ENCODE measurements around the gene GJC2. TPM values are rescaled to one million over a fixed set of nuclear protein-coding genes. Genes with fewer than 3 reads are reported as not detected.

GJC2 gene
- total and polyA plus RNA-seq, 4 experiments from 2014 or later: 0.61 to 0.80 TPM; not detected in 2

GRCh38 chr1:228190778-228191177 is 41.0 kb downstream of the GJC2 start:
- ChIA-PET CTCF (ENCODE audit: partially characterized antibody) (no interaction called here), POLR2A (ENCODE audit: partially characterized antibody) (no interaction called here)
- Histone ChIP-seq H3K36me3 (ENCODE audit: insufficient read depth, low read length) (no peaks in the 10 kb centered on the region), H3K4me1 (ENCODE audit: insufficient read depth, low read length) (peaks cover 18% of the 10 kb centered on the region), H3K27ac (ENCODE audit: low read depth, low read length) (no peak overlapping the region), H3K4me3 (ENCODE audit: low read length in 2 of 2) (no peak overlapping the region), H3K9me3 (ENCODE audit: control insufficient read depth in 1 of 2, low read length in 2 of 2) (no peaks in the 10 kb centered on the region), H3K27me3 (ENCODE audit: insufficient read depth, low read length) (no peaks in the 10 kb centered on the region)
- peak overlapping the region in 3 of 7 donors; percentile 25 to 37 (median 26) for H3K27ac Mint-ChIP-seq
- peaks cover under 1 to 5% of the 10 kb centered on the region in 2 donors for H3K36me3 Mint-ChIP-seq
- intact Hi-C loops (cut with micrococcal nuclease): no loop called here
- DNase-seq: no peak
- no peaks in the 10 kb centered on the region for H3K27me3 Mint-ChIP-seq
- H3K4me3 Mint-ChIP-seq: no peak overlapping the region
- peaks cover 0 to 2% (median 0%) of the 10 kb centered on the region in 8 donors for H3K9me3 Mint-ChIP-seq
- H3K4me1 Mint-ChIP-seq: peaks cover 16 to 39% (median 23%) of the 10 kb centered on the region in 4 donors

GRCh38 chr1:228194436-228194835 is 44.7 kb downstream of the GJC2 start:
- Mint-ChIP-seq H3K27me3 (no peaks in the 10 kb centered on the region), H3K4me1 (peaks cover 0 to 10% (median 5%) of the 10 kb centered on the region in 4 donors), H3K9me3 (peaks cover 0 to 14% (median 10%) of the 10 kb centered on the region in 8 donors), H3K27ac (no peak overlapping the region), H3K4me3 (no peak overlapping the region), H3K36me3 (peaks cover 12 to 21% of the 10 kb centered on the region in 2 donors)
- Histone ChIP-seq H3K27me3 (ENCODE audit: insufficient read depth, low read length) (no peaks in the 10 kb centered on the region), H3K4me1 (ENCODE audit: insufficient read depth, low read length) (peaks cover 4% of the 10 kb centered on the region), H3K9me3 (ENCODE audit: control insufficient read depth in 1 of 2, low read length in 2 of 2) (peaks cover 0 to 9% of the 10 kb centered on the region in 2 donors), H3K4me3 (ENCODE audit: low read length in 2 of 2) (no peak overlapping the region), H3K27ac (ENCODE audit: low read depth, low read length) (no peak overlapping the region), H3K36me3 (ENCODE audit: insufficient read depth, low read length) (no peaks in the 10 kb centered on the region)
- no peak for DNase-seq
- POLR2A ChIA-PET (ENCODE audit: partially characterized antibody): no interaction called here
- intact Hi-C loops (cut with micrococcal nuclease): no loop called here
- CTCF ChIA-PET (ENCODE audit: partially characterized antibody): no interaction called here

GRCh38 chr1:228194921-228195812 is 45.4 kb downstream of the GJC2 start:
- H3K4me1 ChIP-seq (ENCODE audit: insufficient read depth, low read length): no peaks in the 10 kb centered on the region
- Mint-ChIP-seq H3K9me3 (peaks cover 0 to 19% (median 13%) of the 10 kb centered on the region in 8 donors), H3K4me1 (peaks cover 0 to 5% (median 2%) of the 10 kb centered on the region in 4 donors), H3K27me3 (no peaks in the 10 kb centered on the region), H3K36me3 (peaks cover 14 to 27% of the 10 kb centered on the region in 2 donors), H3K4me3 (no peak overlapping the region), H3K27ac (no peak overlapping the region)
- ChIA-PET POLR2A (ENCODE audit: partially characterized antibody) (no interaction called here), CTCF (ENCODE audit: partially characterized antibody) (no interaction called here)
- no peaks in the 10 kb centered on the region for H3K27me3 ChIP-seq (ENCODE audit: insufficient read depth, low read length)
- no peak for DNase-seq
- H3K4me3 ChIP-seq (ENCODE audit: low read length in 2 of 2): no peak overlapping the region
- intact Hi-C loops (cut with micrococcal nuclease): no loop called here
- no peaks in the 10 kb centered on the region for H3K36me3 ChIP-seq (ENCODE audit: insufficient read depth, low read length)
- H3K27ac ChIP-seq (ENCODE audit: low read depth, low read length): no peak overlapping the region
- peaks cover 0 to 9% of the 10 kb centered on the region in 2 donors for H3K9me3 ChIP-seq (ENCODE audit: control insufficient read depth in 1 of 2, low read length in 2 of 2)

- Mint-ChIP-seq H3K27me3 (peaks cover 0 to 2% of the 10 kb centered on the region in 2 donors), H3K36me3 (peaks cover 17 to 38% of the 10 kb centered on the region in 2 donors), H3K9me3 (peaks cover 0 to 23% (median 13%) of the 10 kb centered on the region in 8 donors), H3K4me3 (no peak overlapping the region), H3K4me1 (no peaks in the 10 kb centered on the region), H3K27ac (no peak overlapping the region)
- no peak for DNase-seq
- Histone ChIP-seq H3K4me3 (ENCODE audit: low read length in 2 of 2) (no peak overlapping the region), H3K9me3 (ENCODE audit: control insufficient read depth in 1 of 2, low read length in 2 of 2) (peaks cover 0 to 9% of the 10 kb centered on the region in 2 donors), H3K36me3 (ENCODE audit: insufficient read depth, low read length) (no peaks in the 10 kb centered on the region), H3K27ac (ENCODE audit: low read depth, low read length) (no peak overlapping the region), H3K4me1 (ENCODE audit: insufficient read depth, low read length) (no peaks in the 10 kb centered on the region), H3K27me3 (ENCODE audit: insufficient read depth, low read length) (no peaks in the 10 kb centered on the region)
- intact Hi-C loops (cut with micrococcal nuclease): no loop called here
- ChIA-PET CTCF (ENCODE audit: partially characterized antibody) (no interaction called here), POLR2A (ENCODE audit: partially characterized antibody) (no interaction called here)
Observed at GRCh38 chr1:228197555-228198147, 47.9 kb downstream of the GJC2 start.

- CTCF ChIA-PET (ENCODE audit: partially characterized antibody): interaction anchor here (1.0 to 1.7 kb wide), 2 partner anchors 9 to 15 kb away, joined by 3 to 5 read pairs; no protein-coding TSS in a partner anchor
Observed at GRCh38 chr1:228198977-228199590, 49.4 kb downstream of the GJC2 start.

GRCh38 chr1:228204958-228205357 is 55.2 kb downstream of the GJC2 start:
- H3K9me3 Mint-ChIP-seq: peaks cover 0 to 5% (median 0%) of the 10 kb centered on the region in 8 donors
- ChIA-PET CTCF (ENCODE audit: partially characterized antibody) (interaction anchor here (0.6 to 2.0 kb wide), 3 partner anchors 9 to 18 kb away, joined by 3 to 5 read pairs (median 4); no protein-coding TSS in a partner anchor), POLR2A (ENCODE audit: partially characterized antibody) (no interaction called here)
- peaks cover 0 to 2% (median 0%) of the 10 kb centered on the region in 4 donors for H3K4me1 Mint-ChIP-seq
- peaks cover 0 to 2% of the 10 kb centered on the region in 2 donors for H3K27me3 Mint-ChIP-seq
- no peak overlapping the region for H3K4me3 ChIP-seq (ENCODE audit: low read length in 2 of 2)
- no peaks in the 10 kb centered on the region for H3K36me3 ChIP-seq (ENCODE audit: insufficient read depth, low read length)
- H3K36me3 Mint-ChIP-seq: peaks cover 3 to 13% of the 10 kb centered on the region in 2 donors
- H3K4me3 Mint-ChIP-seq: no peak overlapping the region
- H3K27ac ChIP-seq (ENCODE audit: low read depth, low read length): no peak overlapping the region
- no peaks in the 10 kb centered on the region for H3K4me1 ChIP-seq (ENCODE audit: insufficient read depth, low read length)
- H3K27ac Mint-ChIP-seq: no peak overlapping the region
- intact Hi-C loops (cut with micrococcal nuclease): no loop called here
- DNase-seq: no peak
- H3K9me3 ChIP-seq (ENCODE audit: control insufficient read depth in 1 of 2, low read length in 2 of 2): no peaks in the 10 kb centered on the region
- H3K27me3 ChIP-seq (ENCODE audit: insufficient read depth, low read length): no peaks in the 10 kb centered on the region

More at GRCh38 chr1:228198977-228199590, 49.4 kb downstream of the GJC2 start:
- Histone ChIP-seq H3K27me3 (ENCODE audit: insufficient read depth, low read length) (no peaks in the 10 kb centered on the region), H3K4me1 (ENCODE audit: insufficient read depth, low read length) (no peaks in the 10 kb centered on the region), H3K4me3 (ENCODE audit: low read length in 2 of 2) (no peak overlapping the region), H3K36me3 (ENCODE audit: insufficient read depth, low read length) (no peaks in the 10 kb centered on the region), H3K27ac (ENCODE audit: low read depth, low read length) (no peak overlapping the region), H3K9me3 (ENCODE audit: control insufficient read depth in 1 of 2, low read length in 2 of 2) (peaks cover 0 to 9% of the 10 kb centered on the region in 2 donors)
- Mint-ChIP-seq H3K27me3 (peaks cover 0 to 2% of the 10 kb centered on the region in 2 donors), H3K4me1 (no peaks in the 10 kb centered on the region), H3K4me3 (peak overlapping the region in 1 of 8 donors; percentile 22), H3K36me3 (peaks cover 17 to 38% of the 10 kb centered on the region in 2 donors), H3K27ac (peak overlapping the region in 2 of 7 donors; percentile 25 to 54), H3K9me3 (peaks cover 0 to 23% (median 13%) of the 10 kb centered on the region in 8 donors)
- POLR2A ChIA-PET (ENCODE audit: partially characterized antibody): no interaction called here
- intact Hi-C loops (cut with micrococcal nuclease): no loop called here
- DNase-seq: no peak

All from CD4-positive, alpha-beta memory T cell (primary cell).